ENCODE data around the gene CNBD2.

GRCh38 chr20:36074983-36075382, 106.6 kb downstream of the CNBD2 start:
- TF ChIP-seq CTCF (IDR thresholded peaks at IDR 0.05) (no peak), POLR2A (IDR thresholded peaks at IDR 0.05) (no peak)
